Left ventricle myocardium superior (tissue), 1 donor: ENCODE results near the gene SPATS2. TPM values are rescaled to one million over a fixed set of nuclear protein-coding genes. Genes with fewer than 3 reads are reported as not detected.
"Not testable (repeated sequence)": the region's sequence is repeated elsewhere in the genome, so short reads cannot be mapped to it uniquely, and the experiment has no call there.

ENCODE experiments used
- ATAC-seq: fragments of 200-7000 bp; cut with Tn5 transposase; one replicate; pipeline ENCODE4 v1.9.1; 2020; ENCODE audit warnings: mild to moderate bottlenecking, moderate library complexity
- DNase-seq: peaks from one replicate; pipeline ENCODE4 v3.0.0-alpha.2; 2020
- intact Hi-C: fragments of 100-400 bp; cut with micrococcal nuclease; formaldehyde crosslinking; loops from one replicate; pipeline ENCODE4 v1.11.0; 2022
- long read RNA-seq: library from polyadenylated mRNA; unstranded; transcript quantifications from one replicate; pipeline ENCODE4 v2.0.0, GENCODE V29; 2021
- total RNA-seq: library from RNA; stranded (reverse); fragmentation: NEBNext Ultra II Directional; extraction: Animal tissue kit (Norgen Biotek cat#: 25700); gene quantifications from one replicate; pipeline ENCODE4 v1.2.1, GENCODE V29; 2021
- donor health status: DM: no; HTN: yes; CAD: no; lungs with severe emphysema.

SPATS2 gene
- 5.7 TPM for total RNA-seq
- long read RNA-seq, partial matches to known transcripts: 2 of 3 reads
- long read RNA-seq, other reads (novel, unspliced or antisense): 1 of 3 reads

DNA sequence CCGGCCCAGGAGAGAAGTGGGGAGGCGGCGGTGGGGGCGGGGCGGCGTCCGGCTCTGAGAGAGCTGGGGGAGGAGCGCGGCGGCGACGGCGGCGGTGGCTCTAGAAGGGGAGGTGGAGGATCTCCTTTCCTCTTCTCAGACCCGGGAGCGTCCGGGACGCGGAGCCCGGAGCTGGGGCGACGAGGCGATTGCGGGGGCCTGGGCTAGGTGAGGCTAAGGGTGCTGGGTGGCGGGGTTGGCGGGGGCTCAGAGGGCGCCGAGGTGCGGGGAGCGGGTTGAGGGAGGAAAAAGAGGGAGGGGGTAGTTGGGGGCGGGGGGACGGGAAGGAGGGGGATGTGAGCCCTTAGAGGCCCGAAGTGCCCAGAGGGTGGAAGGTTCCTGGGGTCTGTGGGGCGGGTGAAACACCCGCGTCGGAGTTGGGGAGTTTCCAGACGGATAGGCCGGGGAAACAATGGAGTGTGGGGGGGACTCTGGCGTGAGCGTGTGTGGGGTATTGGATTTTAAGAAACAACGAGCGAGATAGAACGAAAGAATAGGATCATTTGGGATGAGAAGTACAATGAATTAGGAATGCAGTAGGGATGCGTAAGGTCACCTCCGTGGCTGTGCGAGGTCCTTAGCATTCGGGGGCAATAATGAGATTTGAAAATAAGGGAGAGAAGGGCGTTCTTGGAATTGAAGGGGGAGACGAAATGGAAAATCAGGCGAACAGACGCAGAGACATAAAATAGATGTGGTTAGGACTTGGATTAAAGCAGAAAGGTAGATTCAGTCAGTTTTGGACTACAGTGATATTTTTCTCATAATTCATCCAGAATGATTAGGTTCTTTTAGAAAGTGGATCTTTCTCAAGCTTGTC, at the start of gene SPATS2:
Gene SPATS2, plus strand, starts transcription at position 82 of the 859 bp plus-strand sequence. CDS start 93,551 bp downstream, outside the sequence.
- DNase-seq: peak; percentile 97
- peak; percentile 7 for ATAC-seq
- intact Hi-C loops: no loop called here

DNA sequence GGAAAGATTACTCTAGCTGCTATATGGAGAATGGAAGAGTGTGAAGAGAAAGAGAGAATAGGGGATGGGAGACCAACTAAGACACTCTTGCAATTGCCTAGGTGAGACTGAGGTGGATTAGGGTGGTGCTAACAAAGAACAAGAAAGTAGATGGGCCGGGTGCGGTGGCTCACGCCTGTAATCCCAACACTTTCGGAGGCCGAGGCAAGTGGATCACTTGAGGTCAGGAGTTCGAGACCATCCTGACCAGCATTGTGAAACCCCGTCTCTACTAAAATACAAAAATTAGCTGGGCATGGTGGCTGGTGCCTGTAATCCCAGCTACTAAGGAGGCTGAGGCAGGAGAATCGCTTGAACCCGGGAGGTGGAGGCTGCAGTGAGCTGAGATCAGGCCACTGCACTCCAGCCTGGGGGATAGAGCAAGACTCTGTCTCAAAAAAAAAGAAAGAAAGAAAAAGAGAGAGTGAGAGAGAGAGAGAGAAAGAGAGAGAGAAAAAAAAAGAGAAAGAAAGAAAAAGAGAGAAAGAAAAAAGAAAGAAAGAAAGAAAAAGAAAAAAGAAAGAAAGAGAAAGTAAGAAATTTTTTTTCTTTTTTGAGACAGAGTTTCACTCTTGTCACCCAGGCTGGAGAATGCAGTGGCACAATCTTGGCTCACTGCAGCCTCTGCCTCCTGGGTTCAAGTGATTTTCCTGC, 46.7 kb upstream of the SPATS2 start:
- DNase-seq, ATAC-seq, intact Hi-C loops: not testable (repeated sequence)

DNA sequence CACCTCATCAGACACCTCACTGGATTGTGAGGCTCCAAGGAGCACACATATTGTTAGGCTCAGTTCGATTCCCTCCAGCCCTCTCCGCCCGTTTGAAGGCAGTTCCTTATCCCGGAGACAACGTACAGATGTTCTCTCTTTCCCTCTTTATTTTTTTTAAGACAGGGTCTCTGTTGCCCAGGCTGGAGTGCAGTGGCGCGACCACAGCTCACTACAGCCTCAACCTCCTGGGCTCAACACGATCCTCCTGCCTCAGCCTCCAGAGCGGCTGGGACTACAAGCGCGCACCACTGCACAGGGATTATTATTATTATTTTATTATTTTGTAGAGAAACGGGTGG, 44.9 kb upstream of the SPATS2 start:
- DNase-seq: no peak
- intact Hi-C loops: no loop called here
- ATAC-seq: no peak

DNA sequence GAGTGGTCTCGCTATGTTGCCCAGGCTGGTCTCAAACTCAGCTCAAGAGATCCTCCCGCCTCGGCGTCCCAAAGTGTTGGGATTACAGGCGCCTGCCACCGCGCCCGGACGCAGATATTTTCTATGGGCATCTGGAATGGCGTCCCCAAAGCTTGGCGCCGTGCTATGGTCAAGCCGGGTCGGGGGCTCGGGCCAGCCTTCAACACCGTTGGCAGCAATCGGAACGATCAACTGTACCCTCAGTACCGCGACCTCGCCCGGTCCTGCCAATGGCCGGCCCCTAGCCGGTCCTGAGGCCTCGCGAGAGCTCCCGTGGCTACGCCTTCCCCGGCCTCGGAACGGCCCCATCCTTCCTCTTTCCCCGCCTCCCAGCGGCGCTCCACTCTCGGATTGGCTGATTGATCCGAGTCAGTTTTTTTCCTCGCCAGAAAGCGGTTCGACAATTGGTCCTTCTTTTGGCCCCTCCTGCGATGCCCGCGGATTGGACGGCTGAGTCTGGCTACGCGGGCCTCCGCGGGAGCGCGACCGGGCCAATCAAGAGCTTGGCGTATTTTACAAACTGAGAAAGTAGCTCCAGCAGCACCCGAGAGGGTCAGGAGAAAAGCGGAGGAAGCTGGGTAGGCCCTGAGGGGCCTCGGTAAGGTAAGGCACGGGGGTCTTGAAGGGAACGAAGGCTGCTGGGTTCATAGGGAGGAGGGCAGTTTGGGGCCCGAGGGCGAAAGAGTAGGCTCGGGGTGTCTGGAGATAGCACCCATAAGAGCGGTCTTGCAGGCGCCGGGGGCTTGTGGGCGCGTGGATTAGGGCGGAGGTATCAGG, 44.3 kb upstream of the SPATS2 start, which contains the start of gene TROAP:
Gene TROAP, plus strand, starts transcription at position 548 of the 816 bp plus-strand sequence. CDS start 354 bp downstream, outside the sequence.
- ATAC-seq (peak; percentile 100), DNase-seq (peak; percentile 98)
- intact Hi-C loops: no loop called here

DNA sequence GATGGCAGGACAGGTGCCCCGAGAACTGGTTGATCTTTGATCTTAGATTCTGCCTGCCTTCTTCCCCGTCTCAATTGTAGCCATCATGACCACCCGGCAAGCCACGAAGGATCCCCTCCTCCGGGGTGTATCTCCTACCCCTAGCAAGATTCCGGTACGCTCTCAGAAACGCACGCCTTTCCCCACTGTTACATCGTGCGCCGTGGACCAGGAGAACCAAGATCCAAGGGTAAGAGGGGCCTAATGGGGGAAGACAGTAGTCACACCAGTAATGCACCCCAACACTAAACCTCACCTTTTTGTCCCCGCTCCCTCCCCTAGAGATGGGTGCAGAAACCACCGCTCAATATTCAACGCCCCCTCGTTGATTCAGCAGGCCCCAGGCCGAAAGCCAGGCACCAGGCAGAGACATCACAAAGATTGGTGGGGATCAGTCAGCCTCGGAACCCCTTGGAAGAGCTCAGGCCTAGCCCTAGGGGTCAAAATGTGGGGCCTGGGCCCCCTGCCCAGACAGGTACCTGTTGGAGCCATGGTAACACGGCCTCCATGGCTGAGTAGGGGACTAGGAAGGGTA, 43.7 kb upstream of the SPATS2 start:
- intact Hi-C loops: no loop called here
- no peak for ATAC-seq
- no peak for DNase-seq

DNA sequence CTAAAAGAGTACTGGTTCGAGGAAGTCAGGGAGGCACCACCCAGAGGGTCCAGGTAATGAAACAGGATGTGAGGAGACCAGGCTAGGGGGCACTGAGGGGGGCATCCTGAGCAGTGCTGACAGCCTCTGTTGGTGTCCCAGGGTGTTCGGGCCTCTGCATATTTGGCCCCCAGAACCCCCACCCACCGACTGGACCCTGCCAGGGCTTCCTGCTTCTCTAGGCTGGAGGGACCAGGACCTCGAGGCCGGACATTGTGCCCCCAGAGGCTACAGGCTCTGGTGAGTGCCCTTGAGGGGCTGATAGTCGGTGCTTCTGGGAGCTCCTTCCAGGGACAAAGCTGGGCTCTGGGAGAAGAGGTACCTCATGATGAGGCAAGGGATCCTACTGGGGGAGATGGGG, 41.7 kb upstream of the SPATS2 start:
- DNase-seq: no peak
- no peak for ATAC-seq
- intact Hi-C loops: no loop called here

DNA sequence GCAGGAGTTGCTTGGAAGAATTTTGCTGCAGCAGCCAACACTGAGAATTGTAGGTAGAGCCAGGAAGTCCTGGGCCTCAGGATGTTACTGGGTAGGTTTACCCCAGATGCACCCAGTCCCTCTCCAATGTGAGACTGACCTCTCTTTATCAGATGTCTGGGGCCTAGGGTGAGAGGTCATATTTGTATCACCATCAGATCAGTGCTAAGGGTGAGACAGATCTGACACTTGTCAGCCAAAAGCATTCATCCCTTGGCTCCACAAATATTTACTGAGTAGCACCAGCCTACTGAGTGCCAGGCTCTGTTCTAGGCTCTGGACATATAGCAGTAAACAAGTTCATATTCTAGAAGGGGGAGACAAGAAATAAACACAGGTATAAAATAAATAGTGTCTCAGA, 39.9 kb upstream of the SPATS2 start:
- no peak for ATAC-seq
- intact Hi-C loops: no loop called here
- DNase-seq: no peak

DNA sequence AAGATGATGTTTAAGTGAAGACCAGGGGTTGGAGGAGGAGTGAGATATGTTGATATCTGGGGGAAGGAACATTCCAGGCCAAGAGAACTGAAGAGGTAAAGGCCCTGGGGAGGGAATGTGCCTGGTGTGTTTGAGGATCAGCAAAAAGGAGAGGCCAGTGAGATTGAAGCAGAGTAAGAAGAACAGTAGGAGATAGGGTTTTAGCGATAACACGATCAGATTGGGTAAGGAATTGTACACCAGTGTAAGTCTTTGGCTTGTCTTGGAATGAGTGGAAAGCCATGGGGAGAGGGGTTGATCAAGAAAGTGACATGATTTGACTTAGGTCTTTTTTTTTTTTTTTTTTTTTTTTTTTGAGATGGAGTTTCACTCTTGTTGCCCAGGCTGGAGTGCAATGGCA, 39.4 kb upstream of the SPATS2 start:
- DNase-seq (no peak), ATAC-seq (no peak)
- intact Hi-C loops: no loop called here

DNA sequence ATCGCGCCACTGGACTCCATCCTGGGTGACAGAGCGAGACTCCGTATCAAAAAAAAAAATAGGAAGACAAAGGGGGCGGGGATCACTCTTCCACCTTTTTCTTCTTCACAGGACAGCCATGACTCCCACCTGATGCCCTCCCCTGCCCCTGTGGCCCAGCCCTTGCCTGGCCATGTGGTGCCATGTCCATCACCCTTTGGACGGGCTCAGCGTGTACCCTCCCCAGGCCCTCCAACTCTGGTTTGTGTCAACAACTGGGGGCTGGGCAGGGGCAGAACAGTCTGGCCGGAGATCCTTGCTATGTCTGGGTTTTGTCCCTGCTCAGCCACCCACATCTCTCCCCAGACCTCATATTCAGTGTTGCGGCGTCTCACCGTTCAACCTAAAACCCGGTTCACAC, 38.4 kb upstream of the SPATS2 start:
- ATAC-seq (no peak), DNase-seq (no peak)
- intact Hi-C loops: no loop called here

DNA sequence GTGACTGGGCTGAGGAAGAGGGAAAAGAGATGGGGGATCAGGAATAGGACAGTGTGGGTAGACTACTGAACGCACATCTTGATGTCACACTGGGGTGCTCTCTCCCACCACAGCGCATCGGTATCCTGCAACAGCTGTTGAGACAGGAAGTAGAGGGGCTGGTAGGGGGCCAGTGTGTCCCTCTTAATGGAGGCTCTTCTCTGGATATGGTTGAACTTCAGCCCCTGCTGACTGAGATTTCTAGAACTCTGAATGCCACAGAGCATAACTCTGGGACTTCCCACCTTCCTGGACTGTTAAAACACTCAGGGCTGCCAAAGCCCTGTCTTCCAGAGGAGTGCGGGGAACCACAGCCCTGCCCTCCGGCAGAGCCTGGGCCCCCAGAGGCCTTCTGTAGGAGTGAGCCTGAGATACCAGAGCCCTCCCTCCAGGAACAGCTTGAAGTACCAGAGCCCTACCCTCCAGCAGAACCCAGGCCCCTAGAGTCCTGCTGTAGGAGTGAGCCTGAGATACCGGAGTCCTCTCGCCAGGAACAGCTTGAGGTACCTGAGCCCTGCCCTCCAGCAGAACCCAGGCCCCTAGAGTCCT, 37.1 kb upstream of the SPATS2 start:
- intact Hi-C loops: no loop called here
- no peak for DNase-seq
- ATAC-seq: no peak

DNA sequence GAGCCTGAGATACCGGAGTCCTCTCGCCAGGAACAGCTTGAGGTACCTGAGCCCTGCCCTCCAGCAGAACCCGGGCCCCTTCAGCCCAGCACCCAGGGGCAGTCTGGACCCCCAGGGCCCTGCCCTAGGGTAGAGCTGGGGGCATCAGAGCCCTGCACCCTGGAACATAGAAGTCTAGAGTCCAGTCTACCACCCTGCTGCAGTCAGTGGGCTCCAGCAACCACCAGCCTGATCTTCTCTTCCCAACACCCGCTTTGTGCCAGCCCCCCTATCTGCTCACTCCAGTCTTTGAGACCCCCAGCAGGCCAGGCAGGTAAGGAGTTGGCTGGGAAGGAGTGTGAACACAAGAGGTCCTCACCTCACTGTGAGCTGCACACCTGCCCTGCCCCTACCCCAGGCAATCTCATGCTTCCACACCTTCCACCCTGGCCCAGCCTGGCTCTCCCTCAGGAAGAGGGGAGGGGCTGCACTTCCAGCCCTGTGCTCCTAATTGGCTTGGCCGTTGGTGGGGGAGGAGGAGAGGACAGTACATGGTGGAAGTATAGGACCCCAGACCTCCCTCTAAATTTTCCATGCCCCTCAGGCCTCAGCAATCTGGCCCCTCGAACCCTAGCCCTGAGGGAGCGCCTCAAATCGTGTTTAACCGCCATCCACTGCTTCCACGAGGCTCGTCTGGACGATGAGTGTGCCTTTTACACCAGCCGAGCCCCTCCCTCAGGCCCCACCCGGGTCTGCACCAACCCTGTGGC, 36.5 kb upstream of the SPATS2 start:
- no peak for ATAC-seq
- intact Hi-C loops: no loop called here
- no peak for DNase-seq

DNA sequence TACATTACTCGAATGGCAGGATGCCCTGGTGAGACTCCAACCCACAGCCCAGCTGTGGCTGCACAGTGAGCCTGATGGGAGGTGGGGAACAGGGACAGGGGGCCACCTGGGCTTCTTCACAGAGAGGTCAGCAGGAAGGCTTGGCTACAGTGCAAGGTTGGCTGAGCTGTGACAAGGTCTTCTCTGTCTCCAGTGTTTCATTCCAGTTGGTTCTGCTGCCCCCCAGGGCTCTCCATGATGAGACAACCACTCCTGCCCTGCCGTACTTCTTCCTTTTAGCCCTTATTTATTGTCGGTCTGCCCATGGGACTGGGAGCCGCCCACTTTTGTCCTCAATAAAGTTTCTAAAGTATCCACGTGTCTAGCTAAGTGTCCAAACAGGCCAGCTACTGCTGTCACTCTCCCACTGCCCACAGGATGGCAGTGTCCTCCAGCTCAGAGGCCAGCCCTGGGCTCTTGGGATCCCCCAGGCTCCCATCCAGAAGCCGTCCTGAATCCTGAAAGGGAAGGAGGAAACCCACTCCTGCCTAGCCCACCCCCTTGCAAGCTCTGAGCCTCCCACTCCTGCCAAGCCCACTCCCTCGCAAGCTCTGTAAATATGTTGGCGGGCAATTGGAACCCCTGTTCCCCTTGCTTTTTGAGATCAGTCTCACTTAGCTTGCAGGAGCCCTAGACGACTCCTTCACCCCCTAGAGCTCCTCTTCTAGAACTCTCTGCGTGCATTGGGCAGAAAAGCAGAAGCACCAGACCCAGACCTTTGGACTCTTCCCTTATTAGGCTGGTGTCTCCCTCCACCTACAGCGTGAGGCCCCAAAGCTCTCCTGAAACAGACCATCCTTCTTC, 35.7 kb upstream of the SPATS2 start:
- DNase-seq (peak; percentile 72), ATAC-seq (peak; percentile 90)
- intact Hi-C loops: no loop called here

DNA sequence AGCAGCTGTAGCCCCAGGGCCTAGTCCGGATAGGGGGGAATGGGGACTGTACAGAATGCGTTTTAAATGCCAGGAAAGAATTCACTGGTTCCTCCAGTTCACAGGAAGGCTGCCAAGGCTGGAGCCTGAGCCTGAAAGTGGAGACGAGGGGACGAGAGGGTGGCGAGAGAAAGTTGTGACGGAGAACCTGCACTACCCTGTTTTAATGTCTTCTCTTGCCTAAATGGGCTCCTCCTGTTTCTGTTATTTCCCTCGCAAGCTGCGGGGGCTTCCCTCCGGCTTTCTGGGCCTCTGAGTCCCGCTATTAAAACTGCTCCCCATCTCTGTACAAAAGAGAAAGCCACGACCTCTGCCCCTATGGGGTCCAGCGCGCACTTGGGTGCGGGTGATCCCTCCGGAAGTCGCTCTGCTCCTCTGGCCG, 34.8 kb upstream of the SPATS2 start:
- intact Hi-C loops: no loop called here
- ATAC-seq (no peak), DNase-seq (no peak)

DNA sequence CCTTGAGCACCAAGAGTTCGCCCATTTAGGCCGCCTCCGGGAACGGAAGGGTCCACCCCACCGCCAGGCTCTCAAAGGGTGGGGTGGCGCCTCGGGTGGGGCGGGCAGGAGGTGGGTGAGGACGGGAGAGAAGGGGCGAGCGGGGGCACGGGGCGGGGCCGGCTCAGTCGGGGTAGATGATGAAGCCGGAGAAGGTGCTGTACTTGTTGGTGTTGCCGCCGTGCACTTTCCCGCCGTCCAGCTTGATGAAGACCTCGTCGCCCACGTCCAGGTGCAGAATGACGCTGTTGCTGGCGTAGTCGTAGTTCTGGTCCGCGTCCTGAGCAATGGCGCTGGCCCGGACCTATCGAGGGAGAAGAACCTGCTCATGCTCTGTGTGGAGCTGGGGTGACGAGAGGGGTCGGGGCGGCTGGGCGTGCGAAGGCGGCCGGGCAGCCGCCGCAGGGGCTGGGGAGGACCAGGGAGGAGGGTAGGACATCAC, 34.3 kb upstream of the SPATS2 start:
- DNase-seq (no peak), ATAC-seq (no peak)
- intact Hi-C loops: no loop called here

DNA sequence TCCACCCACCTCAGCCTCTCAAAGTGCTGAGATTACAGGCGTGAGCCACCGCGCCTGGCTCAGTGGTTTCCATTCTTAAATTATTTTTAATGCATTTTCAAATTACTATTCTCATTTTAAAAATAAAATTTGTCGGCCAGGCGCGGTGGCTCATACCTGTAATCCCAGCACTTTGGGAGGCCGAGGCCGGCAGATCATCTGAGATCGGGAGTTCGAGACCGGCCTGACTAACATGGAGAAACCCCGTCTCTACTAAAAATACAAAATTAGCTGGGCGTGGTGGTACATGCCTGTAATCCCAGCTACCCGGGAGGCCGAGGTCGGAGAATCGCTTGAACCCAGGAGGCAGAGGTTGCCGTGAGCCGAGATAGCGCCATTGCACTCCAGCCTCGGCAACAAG, 33.5 kb upstream of the SPATS2 start:
- DNase-seq, intact Hi-C loops, ATAC-seq: not testable (repeated sequence)

DNA sequence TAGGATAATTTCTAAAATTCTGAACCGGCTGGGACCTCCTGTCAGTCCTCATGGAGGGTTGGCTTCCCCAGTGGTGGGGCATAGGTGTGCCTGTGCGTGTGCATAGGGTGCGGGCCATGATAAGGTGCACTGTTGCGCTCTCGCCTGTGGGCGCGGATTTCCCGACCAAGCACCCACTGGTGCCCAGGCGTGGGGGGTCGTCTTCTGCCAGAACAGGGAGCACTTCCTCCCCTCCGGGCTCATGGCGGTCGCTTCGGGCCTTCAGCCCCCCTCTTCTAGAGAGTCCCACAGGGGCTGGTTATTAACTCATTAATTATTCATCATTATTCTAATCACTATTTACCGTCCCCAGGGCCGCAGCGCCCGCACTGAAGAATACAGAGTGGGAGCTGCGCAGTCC, 33.0 kb upstream of the SPATS2 start:
- intact Hi-C loops: no loop called here
- ATAC-seq: no peak
- DNase-seq: no peak

DNA sequence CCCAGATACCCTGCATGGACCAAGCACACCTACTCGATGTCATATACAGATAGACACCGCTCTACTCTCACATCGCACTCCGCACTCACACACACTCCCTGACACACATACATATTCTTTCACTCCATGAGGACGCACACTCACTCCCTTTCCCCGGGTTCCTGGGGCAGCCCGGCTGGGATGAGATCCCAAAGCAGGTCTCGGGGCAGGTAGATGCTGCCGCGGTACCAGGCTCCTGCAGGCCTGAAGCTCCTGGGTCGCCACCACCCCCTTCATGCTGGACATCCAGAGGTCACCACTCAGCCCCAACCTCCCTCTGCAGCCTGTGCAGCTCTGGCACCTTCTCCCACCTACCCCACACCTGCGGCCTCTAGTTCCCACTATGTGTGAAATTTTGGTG, 32.6 kb upstream of the SPATS2 start:
- no peak for DNase-seq
- ATAC-seq: no peak
- intact Hi-C loops: no loop called here
